Fibroblast of gingiva (primary cell): ENCODE results near the gene ZFC3H1.

Source experiments
- DNase-seq: peaks from one replicate; pipeline ENCODE4 v3.0.0-alpha.2; 2011; ENCODE audit warnings: low read depth

The ZFC3H1 gene

DNA sequence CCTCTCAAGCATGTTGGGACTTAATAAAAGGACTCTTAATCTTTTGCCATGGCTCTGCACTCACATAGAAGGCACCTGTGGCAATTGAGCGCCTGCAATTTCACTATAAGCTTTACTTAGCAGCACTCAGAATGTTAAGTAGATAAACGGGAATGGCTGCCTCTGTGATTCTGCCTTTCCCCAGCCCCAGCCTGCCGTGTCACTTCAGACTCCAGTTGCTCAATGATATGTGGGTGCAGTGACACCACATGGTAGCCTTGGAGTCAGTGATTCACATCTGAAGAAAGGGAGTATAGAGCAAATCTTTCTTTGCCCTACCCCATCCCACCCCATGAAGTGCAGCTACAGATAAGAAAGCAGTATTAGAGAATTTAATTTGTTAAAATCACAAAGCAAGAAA, 96.1 kb downstream of the ZFC3H1 start:
- DNase-seq = no peak

DNA sequence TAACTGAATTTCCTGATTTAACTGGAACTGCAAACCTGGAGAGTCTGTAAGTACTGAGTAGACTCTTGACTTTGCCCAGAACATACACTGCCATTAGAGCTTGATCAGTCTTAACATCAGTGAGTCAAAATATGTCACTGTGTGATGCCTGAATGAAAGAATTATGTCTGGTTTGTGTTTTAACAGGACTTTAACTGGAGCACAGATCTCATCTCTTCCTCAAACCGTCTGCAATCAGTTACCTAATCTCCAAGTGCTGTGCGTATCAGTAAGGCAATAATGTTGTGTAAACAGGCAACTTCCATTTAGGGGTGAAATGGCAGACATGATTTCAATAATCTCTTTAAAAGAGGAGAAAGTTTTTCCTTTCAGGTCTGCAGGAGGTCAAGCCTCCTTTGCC, 97.0 kb downstream of the ZFC3H1 start:
- no peak for DNase-seq

DNA sequence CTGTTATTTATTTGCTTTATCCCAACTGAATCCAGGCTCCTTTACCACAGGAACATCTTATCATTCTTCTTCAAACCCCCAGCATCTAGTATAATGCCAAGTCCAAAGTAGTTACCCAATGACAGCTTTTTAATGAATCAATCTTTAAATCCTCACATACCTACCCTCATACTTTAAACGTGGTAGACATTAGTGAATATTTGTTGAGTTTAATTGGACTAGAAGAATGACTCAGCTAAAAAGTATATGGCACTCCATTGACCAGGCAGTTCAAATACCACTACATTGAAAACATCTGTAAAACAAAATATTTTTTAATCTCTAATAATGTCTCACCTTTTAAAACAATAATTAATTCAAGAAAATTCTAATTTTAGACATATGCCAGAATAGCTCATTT, 98.1 kb downstream of the ZFC3H1 start:
- DNase-seq = no peak

DNA sequence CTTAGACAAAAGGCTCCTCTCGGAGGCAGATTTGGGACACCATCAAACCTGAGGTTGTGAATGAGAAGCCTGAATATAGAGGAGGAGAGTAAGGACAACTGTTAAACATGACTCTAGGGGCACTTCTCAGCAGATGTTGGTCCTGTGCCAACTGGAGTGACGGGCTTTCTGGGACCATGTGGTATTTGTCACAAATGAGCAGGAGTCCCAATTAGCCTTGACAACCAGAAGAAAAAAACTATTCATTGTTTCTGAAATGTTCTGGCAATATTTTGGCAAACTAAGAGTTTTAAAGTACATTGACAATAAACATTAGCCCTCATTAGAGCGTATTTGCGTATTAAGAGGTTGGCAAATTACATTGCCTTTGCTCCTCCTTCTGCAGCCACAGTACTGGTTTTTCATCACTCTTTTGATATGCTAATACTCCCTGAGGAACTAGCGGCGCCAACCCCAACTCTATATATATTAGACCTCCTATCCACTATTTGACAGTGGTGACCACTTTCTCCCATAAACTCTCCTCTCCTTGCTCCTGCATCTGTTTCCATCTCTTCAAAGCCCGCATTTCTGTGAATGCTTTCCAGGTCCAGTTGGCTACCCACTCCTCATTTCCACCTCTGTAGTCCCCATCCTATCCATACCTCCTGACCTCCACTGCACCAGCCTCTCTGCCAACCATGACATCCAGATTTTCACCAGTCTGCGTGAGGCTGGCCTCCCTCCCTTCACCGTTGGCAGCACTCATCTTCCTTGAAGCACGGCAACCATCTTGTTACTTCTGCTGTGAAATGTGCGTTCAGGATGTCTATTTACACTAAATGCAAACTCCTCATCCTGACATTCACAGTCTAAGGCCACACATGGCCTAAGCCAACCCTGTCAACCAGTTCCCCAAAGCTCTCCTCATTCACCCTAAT, 100.7 kb downstream of the ZFC3H1 start:
- no peak for DNase-seq
